ENCODE results near the gene ERP29. TPM values are rescaled to one million over a fixed set of nuclear protein-coding genes. Genes with fewer than 3 reads are reported as not detected.
"Not testable (repeated sequence)": the region's sequence is repeated elsewhere in the genome, so short reads cannot be mapped to it uniquely, and the experiment has no call there.

ERP29 gene
- total RNA-seq, 3 donors from 2014 or later (not counting 1 experiment from before 2014, with no cell fraction given), result 51.6 to 74.9 (median 57.8) TPM

GRCh38 chr12:112005419-112006395 lies 7.5 kb upstream of the ERP29 start:
- WGBS (ENCODE audit: insufficient coverage), result 94% methylated on average over 6 of the region's 6 CpGs
- Histone ChIP-seq H3K27me3 (ENCODE audit: control insufficient read depth, insufficient read depth, low read length) (no peaks in the 10 kb centered on the region), H3K9me3 (ENCODE audit: control insufficient read depth, insufficient read depth, low read length) (no peaks in the 10 kb centered on the region), H3K36me3 (ENCODE audit: control insufficient read depth, insufficient read depth, low read length) (no peaks in the 10 kb centered on the region), H3K27ac (ENCODE audit: low read length) (no peak overlapping the region), H3K4me1 (ENCODE audit: control insufficient read depth, insufficient read depth, low read length) (peaks cover 13% of the 10 kb centered on the region), H3K4me3 (ENCODE audit: low read length) (no peak overlapping the region)
- Mint-ChIP-seq H3K27me3 (ENCODE audit: low read depth in 2 of 2) (no peaks in the 10 kb centered on the region), H3K4me3 (no peak overlapping the region), H3K36me3 (no peaks in the 10 kb centered on the region), H3K27ac (peak overlapping the region in 1 of 2 donors; percentile 2), H3K4me1 (peaks cover 13 to 17% of the 10 kb centered on the region in 2 donors), H3K9me3 (no peaks in the 10 kb centered on the region)
- DNase-seq, result no peak
- no peak for ATAC-seq
- no peak for TF ChIP-seq CTCF (IDR thresholded peaks at IDR 0.05)
- intact Hi-C loops (cut with micrococcal nuclease), result no loop called here

GRCh38 chr12:112007945-112008344 lies 5.3 kb upstream of the ERP29 start:
- H3K27me3 ChIP-seq (ENCODE audit: control insufficient read depth, insufficient read depth, low read length), result no peaks in the 10 kb centered on the region
- Mint-ChIP-seq H3K36me3 (no peaks in the 10 kb centered on the region), H3K27me3 (ENCODE audit: low read depth in 2 of 2) (no peaks in the 10 kb centered on the region), H3K4me3 (no peak overlapping the region), H3K9me3 (no peaks in the 10 kb centered on the region), H3K4me1 (peaks cover 19 to 26% of the 10 kb centered on the region in 2 donors), H3K27ac (no peak overlapping the region)
- DNase-seq, result no peak
- H3K9me3 ChIP-seq (ENCODE audit: control insufficient read depth, insufficient read depth, low read length), result no peaks in the 10 kb centered on the region
- no peak for TF ChIP-seq CTCF (IDR thresholded peaks at IDR 0.05)
- WGBS (ENCODE audit: insufficient coverage), result 87% methylated on average over 9 of the region's 9 CpGs
- intact Hi-C loops (cut with micrococcal nuclease), result no loop called here
- no peak overlapping the region for H3K4me3 ChIP-seq (ENCODE audit: low read length)
- peaks cover 22% of the 10 kb centered on the region for H3K4me1 ChIP-seq (ENCODE audit: control insufficient read depth, insufficient read depth, low read length)
- ATAC-seq, result no peak
- H3K27ac ChIP-seq (ENCODE audit: low read length), result no peak overlapping the region
- no peaks in the 10 kb centered on the region for H3K36me3 ChIP-seq (ENCODE audit: control insufficient read depth, insufficient read depth, low read length)

GRCh38 chr12:112008918-112009317 lies 4.3 kb upstream of the ERP29 start:
- Histone ChIP-seq H3K4me3 (ENCODE audit: low read length) (no peak overlapping the region), H3K36me3 (ENCODE audit: control insufficient read depth, insufficient read depth, low read length) (no peaks in the 10 kb centered on the region), H3K4me1 (ENCODE audit: control insufficient read depth, insufficient read depth, low read length) (peaks cover 25% of the 10 kb centered on the region), H3K9me3 (ENCODE audit: control insufficient read depth, insufficient read depth, low read length) (no peaks in the 10 kb centered on the region), H3K27me3 (ENCODE audit: control insufficient read depth, insufficient read depth, low read length) (no peaks in the 10 kb centered on the region), H3K27ac (ENCODE audit: low read length) (no peak overlapping the region)
- DNase-seq (no peak), ATAC-seq (no peak)
- TF ChIP-seq CTCF (IDR thresholded peaks at IDR 0.05), result no peak
- Mint-ChIP-seq H3K4me3 (no peak overlapping the region), H3K36me3 (no peaks in the 10 kb centered on the region), H3K9me3 (no peaks in the 10 kb centered on the region), H3K27ac (peak overlapping the region in 1 of 2 donors; percentile 35), H3K27me3 (ENCODE audit: low read depth in 2 of 2) (no peaks in the 10 kb centered on the region), H3K4me1 (peaks cover 19 to 27% of the 10 kb centered on the region in 2 donors)
- WGBS (ENCODE audit: insufficient coverage), result no CpG with 5 or more reads among the region's 3 CpGs
- intact Hi-C loops (cut with micrococcal nuclease), result no loop called here

GRCh38 chr12:112009596-112009995 lies 3.6 kb upstream of the ERP29 start:
- H3K27me3 ChIP-seq (ENCODE audit: control insufficient read depth, insufficient read depth, low read length), result not testable (repeated sequence)

More at GRCh38 chr12:112009596-112009995, 3.6 kb upstream of the ERP29 start:
- H3K27me3 Mint-ChIP-seq (ENCODE audit: low read depth in 2 of 2); H3K4me3 ChIP-seq (ENCODE audit: low read length); H3K36me3 ChIP-seq (ENCODE audit: control insufficient read depth, insufficient read depth, low read length); DNase-seq; H3K9me3 ChIP-seq (ENCODE audit: control insufficient read depth, insufficient read depth, low read length); H3K9me3 Mint-ChIP-seq; ATAC-seq; H3K4me3 Mint-ChIP-seq; H3K27ac ChIP-seq (ENCODE audit: low read length); H3K27ac Mint-ChIP-seq; H3K36me3 Mint-ChIP-seq; intact Hi-C loops (cut with micrococcal nuclease): not testable (repeated sequence)
- peaks cover 32% of the 10 kb centered on the region for H3K4me1 ChIP-seq (ENCODE audit: control insufficient read depth, insufficient read depth, low read length)
- H3K4me1 Mint-ChIP-seq, result peaks cover 26 to 34% of the 10 kb centered on the region in 2 donors
- 86% methylated on average over 2 of the region's 3 CpGs for WGBS (ENCODE audit: insufficient coverage)

All from natural killer cell (primary cell).